ENCODE results near the gene KCNAB1.
A peak's percentile ranks its signal among the peaks of the same experiment; 100 is the strongest.
"Not testable (repeated sequence)": the region's sequence is repeated elsewhere in the genome, so short reads cannot be mapped to it uniquely, and the experiment has no call there.

Gene KCNAB1

GRCh38 chr3:156273111-156273694 is 152.8 kb downstream of the KCNAB1 start:
- no peak for DNase-seq

GRCh38 chr3:156274791-156275190 is 154.4 kb downstream of the KCNAB1 start:
- DNase-seq, result no peak

DNA sequence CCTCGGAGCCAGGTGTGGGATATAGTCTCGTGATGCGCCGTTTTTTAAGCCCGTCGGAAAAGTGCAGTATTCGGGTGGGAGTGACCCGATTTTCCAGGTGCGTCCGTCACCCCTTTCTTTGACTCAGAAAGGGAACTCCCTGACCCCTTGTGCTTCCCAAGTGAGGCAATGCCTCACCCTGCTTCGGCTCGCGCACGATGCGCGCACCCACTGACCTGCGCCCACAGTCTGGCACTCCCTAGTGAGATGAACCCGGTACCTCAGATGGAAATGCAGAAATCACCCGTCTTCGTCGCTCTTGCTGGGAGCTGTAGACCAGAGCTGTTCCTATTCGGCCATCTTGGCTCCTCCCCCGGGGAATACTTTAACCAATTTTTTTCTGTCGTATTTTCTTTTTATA is 164.3 kb downstream of the KCNAB1 start:
- DNase-seq, result not testable (repeated sequence)

DNA sequence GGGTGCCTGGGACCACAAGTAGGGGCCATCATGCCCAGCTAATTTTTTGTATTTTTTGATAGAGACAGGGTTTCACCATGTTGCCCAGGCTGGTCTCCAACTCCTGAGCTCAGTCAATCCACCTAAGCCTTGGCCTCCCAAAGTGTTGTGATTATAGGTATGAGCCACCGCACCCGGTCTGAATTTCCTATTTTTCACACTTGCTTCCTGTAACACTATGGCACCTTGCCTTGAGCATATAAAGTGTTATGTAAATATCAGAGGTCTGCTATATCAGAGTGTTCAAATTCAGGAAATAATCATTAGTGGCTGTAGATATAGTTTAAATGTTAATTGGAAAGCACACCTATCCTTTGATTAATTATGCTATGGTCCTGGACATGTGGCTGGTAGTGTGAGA is 165.2 kb downstream of the KCNAB1 start:
- no peak for DNase-seq

DNA sequence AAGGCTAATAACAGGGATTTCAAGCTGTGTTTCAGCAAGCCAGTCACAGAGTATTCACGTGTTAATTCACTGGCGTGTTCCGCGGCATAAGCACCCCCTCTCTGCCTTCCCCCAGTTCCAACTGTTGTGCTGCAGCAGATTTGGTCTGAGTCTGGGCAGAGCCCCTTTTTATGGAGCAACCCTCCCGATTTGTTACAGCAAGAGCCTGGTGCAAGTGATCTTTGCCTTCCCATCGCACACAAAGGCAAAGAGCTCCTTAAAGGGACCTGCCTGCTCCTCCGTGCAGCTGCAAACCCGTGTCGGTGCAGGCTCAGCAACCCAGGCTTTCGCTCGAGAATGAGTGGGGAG is 170.5 kb downstream of the KCNAB1 start:
- DNase-seq, result peak in 3 of 14 donors; percentile 11 to 78 (median 34)

GRCh38 chr3:156291272-156292123 is 171.1 kb downstream of the KCNAB1 start:
- DNase-seq, result peak in 5 of 14 donors; percentile 20 to 78 (median 35)

GRCh38 chr3:156293566-156293965 is 173.2 kb downstream of the KCNAB1 start:
- DNase-seq, result peak in 1 of 14 donors; percentile 25

GRCh38 chr3:156297582-156297981 is 177.2 kb downstream of the KCNAB1 start:
- no peak for DNase-seq

GRCh38 chr3:156298014-156298413 is 177.6 kb downstream of the KCNAB1 start:
- DNase-seq, result no peak

GRCh38 chr3:156298938-156299337 is 178.6 kb downstream of the KCNAB1 start:
- DNase-seq, result peak in 8 of 14 donors; percentile 2 to 64 (median 16)

- peak in 1 of 14 donors; percentile 86 for DNase-seq
These were observed 179.2 kb downstream of the KCNAB1 start for GRCh38 chr3:156299569-156299968.

DNA sequence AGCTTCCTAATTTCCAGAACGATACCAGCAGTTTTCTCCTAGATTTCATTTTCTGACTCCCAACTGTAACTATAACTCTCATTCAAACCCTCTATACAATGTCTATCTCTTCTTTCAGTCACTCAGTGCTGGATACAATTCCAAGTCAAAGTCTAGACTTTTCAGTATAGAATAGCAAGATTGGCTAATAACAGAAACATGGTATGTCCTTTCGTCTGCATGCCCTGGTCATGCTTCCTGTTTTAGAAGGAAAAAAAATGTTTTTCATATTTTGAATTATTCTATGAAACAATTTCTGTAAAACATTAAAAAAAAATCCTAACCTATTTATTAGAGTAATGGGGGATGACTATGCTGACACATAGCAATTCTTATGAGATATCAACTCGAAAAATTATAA is 180.0 kb downstream of the KCNAB1 start:
- DNase-seq, result no peak

DNA sequence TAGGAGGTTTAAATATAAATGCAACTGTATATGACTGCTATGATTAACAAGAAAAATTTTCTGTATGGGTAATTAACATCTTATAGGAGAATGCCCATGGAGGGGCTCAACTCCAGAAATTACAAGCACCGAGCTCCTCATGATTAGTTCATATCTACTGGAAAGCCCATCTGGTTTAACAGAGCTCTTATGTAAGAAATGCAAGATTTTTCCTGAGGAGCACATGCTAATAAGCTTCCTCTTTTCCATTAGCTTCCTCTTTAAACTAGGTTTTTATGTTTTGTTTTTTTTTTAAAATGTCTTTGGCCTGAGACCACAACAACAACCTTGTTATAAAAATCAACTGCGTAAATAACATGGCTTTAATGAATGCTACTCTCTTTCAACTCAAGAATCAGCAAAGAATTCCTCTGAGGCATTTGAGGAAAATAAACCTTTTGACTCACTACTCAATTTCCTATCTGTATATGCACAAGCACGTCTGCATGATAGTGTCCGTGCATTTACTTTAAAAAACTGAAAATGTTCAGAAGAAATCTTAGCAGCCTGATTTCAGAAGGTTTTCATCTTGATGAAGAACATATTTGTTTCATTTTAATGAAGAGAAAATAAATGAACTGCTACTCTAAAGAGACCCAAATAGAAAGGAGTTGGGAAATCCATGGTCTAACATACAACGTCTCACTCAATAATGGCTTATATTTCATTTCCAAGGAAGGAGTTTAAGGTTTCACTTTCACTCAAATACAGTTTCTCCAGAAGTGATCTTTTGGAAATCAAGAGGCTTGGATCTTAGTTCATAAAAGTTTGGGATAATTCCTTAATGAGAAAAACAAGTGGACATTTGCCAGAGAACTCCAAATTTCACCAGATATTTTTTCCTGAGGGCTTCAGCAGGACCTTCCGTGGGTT is 180.8 kb downstream of the KCNAB1 start:
- DNase-seq, result no peak

DNA sequence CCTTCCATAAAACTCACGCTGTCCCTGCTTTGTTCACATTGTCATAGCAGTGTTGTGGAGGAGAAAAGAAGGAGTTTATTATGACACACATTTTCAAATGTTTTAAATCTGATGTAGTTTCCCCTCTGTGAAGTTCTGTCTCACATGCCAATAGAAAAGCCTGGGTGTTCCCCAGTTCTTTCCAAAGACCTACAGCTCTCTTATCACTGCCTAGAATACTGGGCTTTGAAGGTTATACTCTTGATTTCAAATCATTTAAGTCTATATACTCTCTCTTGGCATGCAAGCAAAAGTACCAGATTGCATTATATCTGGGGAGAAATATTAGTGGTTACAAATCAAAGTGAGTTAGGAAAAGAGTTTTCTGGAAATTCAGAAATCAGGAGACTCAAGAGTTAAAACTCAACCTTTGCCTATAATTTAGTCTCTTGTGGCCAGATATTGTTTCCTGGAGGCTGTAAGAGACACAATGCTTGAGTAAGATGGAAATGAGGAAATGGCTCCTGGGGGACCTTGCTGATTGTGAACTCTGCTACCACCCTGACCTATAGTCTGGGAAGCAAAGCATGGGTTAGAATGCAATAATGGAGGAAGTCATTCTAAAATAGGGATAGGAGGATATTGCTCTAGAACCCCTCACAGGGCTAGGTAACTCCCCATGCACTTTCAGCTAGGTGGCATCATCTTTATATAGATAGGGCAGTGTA is 182.8 kb downstream of the KCNAB1 start:
- DNase-seq, result no peak

- no peak for DNase-seq
These were observed 184.0 kb downstream of the KCNAB1 start for GRCh38 chr3:156304406-156304805.

- no peak for DNase-seq
These were observed 185.3 kb downstream of the KCNAB1 start for GRCh38 chr3:156305672-156306071.

- no peak for DNase-seq
These were observed 187.3 kb downstream of the KCNAB1 start for GRCh38 chr3:156307704-156308103.

- DNase-seq, result no peak
These were observed 191.1 kb downstream of the KCNAB1 start for GRCh38 chr3:156311431-156311830.

DNA sequence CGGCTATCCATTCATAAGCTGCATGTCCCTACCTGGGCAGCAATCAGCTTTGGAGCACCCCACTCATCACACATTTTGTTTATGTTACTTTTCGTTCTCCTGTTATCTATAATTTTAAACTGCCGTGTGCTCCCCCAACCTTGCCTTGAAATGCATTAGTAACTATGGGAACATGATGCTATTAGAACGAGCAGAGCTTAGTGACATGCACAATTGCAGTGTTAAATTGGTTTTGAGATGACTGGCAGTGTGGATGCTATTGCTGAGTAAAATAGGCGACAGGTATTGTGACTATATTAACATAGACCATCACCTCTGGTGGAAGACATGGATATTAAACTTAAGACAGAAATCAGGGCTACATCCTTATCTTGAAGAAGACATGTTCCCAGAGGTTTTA is 191.6 kb downstream of the KCNAB1 start:
- DNase-seq, result no peak

DNA sequence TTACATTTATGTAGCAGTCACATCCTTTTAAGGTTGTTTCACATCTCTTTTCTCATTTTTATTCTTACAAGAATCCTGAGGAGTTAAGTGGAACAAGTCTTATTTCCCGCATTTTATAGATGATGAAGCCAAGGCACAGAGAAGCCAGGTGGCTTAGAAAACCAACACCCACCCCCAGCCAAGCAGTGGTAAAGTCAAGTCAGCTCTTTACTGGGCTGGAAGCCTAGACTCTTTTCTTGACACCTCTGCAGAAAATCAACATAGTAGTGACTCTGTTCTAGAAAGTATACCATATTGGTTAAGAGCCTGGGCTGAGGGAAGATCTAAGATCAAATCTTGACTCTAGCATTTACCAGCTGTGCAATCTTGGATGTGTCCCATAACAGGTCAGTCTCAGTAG is 195.7 kb downstream of the KCNAB1 start:
- no peak for DNase-seq

DNA sequence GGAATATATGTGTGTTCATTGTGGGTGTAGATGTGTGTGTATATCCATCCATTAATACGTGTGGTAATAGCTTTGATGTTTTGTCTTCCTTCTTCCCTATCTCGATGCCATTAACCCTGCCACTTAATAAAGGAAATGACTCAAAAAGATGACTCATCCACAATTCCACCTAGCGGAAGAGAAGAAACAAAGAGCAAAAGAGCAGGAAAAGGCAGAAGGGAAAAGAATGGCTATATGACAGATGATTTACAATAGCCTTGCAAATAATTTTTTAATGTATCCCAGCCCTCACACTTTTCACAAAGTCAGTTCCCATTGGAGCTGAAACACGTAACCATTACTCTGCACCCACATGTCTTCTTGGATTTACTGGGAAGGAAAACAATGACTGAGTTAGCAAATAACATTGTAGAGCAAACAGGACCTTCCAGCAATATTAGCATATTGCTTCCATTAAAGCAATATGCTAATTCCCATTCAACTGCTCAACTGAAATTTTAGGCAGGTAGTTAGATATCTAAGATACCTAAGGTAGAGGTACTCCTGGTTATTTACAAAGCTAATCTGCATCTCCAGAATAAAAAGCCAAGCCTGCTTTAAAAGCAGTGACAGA is 197.2 kb downstream of the KCNAB1 start:
- no peak for DNase-seq

GRCh38 chr3:156321945-156322344 is 201.6 kb downstream of the KCNAB1 start:
- DNase-seq, result peak in 4 of 14 donors; percentile 6 to 16 (median 10)

All from C1 segment of cervical spinal cord (tissue), 14 donors.